ENCODE measurements around the gene VSIG10L. TPM values are rescaled to one million over a fixed set of nuclear protein-coding genes. Genes with fewer than 3 reads are reported as not detected.

Gene VSIG10L
- total RNA-seq, 1 experiment from 2014 or later: 3.3 TPM

GRCh38 chr19:51317376-51317775 lies 24.6 kb downstream of the VSIG10L start:
- no peak for DNase-seq (ENCODE audit: low read depth, low spot score)
- no peak for ATAC-seq
- Histone ChIP-seq H3K9me3 (ENCODE audit: control insufficient read depth, insufficient read depth, low read depth, low read length) (no peaks in the 10 kb centered on the region), H3K36me3 (ENCODE audit: control insufficient read depth, insufficient read depth, low read length) (no peaks in the 10 kb centered on the region), H3K4me3 (ENCODE audit: low read depth in 2 of 2, low read length in 2 of 2) (no peak overlapping the region), H3K27ac (ENCODE audit: low read length) (no peak overlapping the region), H3K27me3 (ENCODE audit: control insufficient read depth, insufficient read depth, low read length) (no peaks in the 10 kb centered on the region), H3K4me1 (ENCODE audit: control insufficient read depth, insufficient read depth, low read length) (no peaks in the 10 kb centered on the region)
- no peak for TF ChIP-seq TCF7L2 (IDR thresholded peaks at IDR 0.05; ENCODE audit: low read depth, low read length)
- TF ChIP-seq SIN3A (IDR thresholded peaks at IDR 0.05; ENCODE audit: borderline replicate concordance, insufficient read depth, low read depth, low read length): no peak
- TF ChIP-seq CTCF (IDR thresholded peaks at IDR 0.05): no peak
- no peak for TF ChIP-seq POLR2AphosphoS5 (IDR thresholded peaks at IDR 0.05; ENCODE audit: low read depth, low read length)
- no peak for TF ChIP-seq REST (IDR thresholded peaks at IDR 0.05; ENCODE audit: insufficient read depth in 1 of 2, low read depth in 2 of 2, low read length in 1 of 2)
- no TSS peak for BruUV-seq (replicated peaks)
- intact Hi-C loops (cut with micrococcal nuclease; ENCODE audit: unreplicated experiment) (no loop called here), in situ Hi-C loops (cut with HindIII; ENCODE audit: low pct_unique_long_range_greater_than_20kb, low sequenced_read_pairs) (no loop called here)
- ChIA-PET CTCF (no interaction called here), POLR2A (no interaction called here)

GRCh38 chr19:51316688-51317087 lies 25.3 kb downstream of the VSIG10L start:
- CTCF ChIA-PET: no interaction called here

More at GRCh38 chr19:51316688-51317087, 25.3 kb downstream of the VSIG10L start:
- DNase-seq (ENCODE audit: low read depth, low spot score): no peak
- H3K27me3 ChIP-seq (ENCODE audit: control insufficient read depth, insufficient read depth, low read length): no peaks in the 10 kb centered on the region
- POLR2A ChIA-PET: no interaction called here
- ATAC-seq: no peak
- TF ChIP-seq CTCF (IDR thresholded peaks at IDR 0.05): no peak
- no peak for TF ChIP-seq REST (IDR thresholded peaks at IDR 0.05; ENCODE audit: insufficient read depth in 1 of 2, low read depth in 2 of 2, low read length in 1 of 2)
- TF ChIP-seq TCF7L2 (IDR thresholded peaks at IDR 0.05; ENCODE audit: low read depth, low read length): no peak
- TF ChIP-seq SIN3A (IDR thresholded peaks at IDR 0.05; ENCODE audit: borderline replicate concordance, insufficient read depth, low read depth, low read length): no peak
- TF ChIP-seq POLR2AphosphoS5 (IDR thresholded peaks at IDR 0.05; ENCODE audit: low read depth, low read length): no peak
- H3K4me1 ChIP-seq (ENCODE audit: control insufficient read depth, insufficient read depth, low read length): no peaks in the 10 kb centered on the region
- in situ Hi-C loops (cut with HindIII; ENCODE audit: low pct_unique_long_range_greater_than_20kb, low sequenced_read_pairs): no loop called here
- no peaks in the 10 kb centered on the region for H3K9me3 ChIP-seq (ENCODE audit: control insufficient read depth, insufficient read depth, low read depth, low read length)
- no peak overlapping the region for H3K4me3 ChIP-seq (ENCODE audit: low read depth in 2 of 2, low read length in 2 of 2)
- intact Hi-C loops (cut with micrococcal nuclease; ENCODE audit: unreplicated experiment): no loop called here
- BruUV-seq (replicated peaks): no TSS peak
- no peaks in the 10 kb centered on the region for H3K36me3 ChIP-seq (ENCODE audit: control insufficient read depth, insufficient read depth, low read length)
- no peak overlapping the region for H3K27ac ChIP-seq (ENCODE audit: low read length)

Measured in Panc1 (cell line).